Hepatocyte (in vitro differentiated cells): ENCODE data around the gene ASTN2.

Experiments
- EZH2 ChIP-seq: fragments of 200-600 bp; sonication (generic); IDR thresholded peaks from 2 replicates; pipeline ENCODE4 v1.6.1; 2016; ENCODE audit warnings: antibody characterized with exemption, mild to moderate bottlenecking, borderline replicate concordance
- TF ChIP-seq, protein P1 (sequence below): fragments of 200-600 bp; sonication (generic); IDR thresholded peaks from 2 replicates; pipeline ENCODE4 v1.5.1; 2016; ENCODE audit warnings: antibody characterized with exemption, mild to moderate bottlenecking; ENCODE audit not compliant: poor library complexity

DNA sequence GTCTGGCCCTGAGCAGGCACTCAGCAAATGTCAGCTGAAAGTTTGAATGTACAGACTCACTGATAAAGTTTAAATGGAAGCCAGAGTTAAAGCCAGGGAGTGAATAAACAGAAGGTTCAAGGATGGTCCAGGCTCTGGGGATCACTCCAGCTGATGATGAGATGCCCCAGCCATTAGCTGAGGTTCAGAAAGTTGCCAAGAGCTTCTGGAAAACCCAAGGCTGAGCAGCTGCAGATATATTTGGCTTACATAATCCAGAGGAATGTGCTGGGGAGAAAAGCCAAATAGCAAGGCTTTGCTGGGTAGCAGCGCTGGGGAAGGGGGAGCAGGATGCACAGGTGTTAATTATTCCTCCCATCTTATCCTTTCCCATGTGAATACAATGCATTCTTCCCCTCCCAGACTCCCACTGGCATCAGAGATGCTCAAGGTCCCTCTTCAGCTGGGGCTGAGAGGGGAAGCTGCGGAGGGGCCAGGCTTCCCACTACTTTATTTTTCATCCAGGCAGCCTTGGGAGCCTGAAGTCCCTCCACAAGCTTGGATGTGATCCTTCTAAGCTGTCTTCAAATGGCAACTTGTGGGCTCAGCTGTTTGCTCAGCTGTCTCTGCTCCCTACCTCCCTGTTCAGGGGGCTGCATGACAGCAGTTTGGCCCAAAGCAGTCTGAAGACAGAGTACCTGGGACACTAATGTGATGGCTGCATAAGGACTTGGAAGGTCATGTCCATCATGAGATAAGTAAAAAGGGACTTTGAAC, 386.6 kb downstream of the ASTN2 start:
- TF ChIP-seq, protein P1, sequence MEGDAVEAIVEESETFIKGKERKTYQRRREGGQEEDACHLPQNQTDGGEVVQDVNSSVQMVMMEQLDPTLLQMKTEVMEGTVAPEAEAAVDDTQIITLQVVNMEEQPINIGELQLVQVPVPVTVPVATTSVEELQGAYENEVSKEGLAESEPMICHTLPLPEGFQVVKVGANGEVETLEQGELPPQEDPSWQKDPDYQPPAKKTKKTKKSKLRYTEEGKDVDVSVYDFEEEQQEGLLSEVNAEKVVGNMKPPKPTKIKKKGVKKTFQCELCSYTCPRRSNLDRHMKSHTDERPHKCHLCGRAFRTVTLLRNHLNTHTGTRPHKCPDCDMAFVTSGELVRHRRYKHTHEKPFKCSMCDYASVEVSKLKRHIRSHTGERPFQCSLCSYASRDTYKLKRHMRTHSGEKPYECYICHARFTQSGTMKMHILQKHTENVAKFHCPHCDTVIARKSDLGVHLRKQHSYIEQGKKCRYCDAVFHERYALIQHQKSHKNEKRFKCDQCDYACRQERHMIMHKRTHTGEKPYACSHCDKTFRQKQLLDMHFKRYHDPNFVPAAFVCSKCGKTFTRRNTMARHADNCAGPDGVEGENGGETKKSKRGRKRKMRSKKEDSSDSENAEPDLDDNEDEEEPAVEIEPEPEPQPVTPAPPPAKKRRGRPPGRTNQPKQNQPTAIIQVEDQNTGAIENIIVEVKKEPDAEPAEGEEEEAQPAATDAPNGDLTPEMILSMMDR, result no peak
- TF ChIP-seq EZH2, result no peak
